Fibroblast of the aortic adventitia (primary cell): ENCODE data around the gene ZBTB32. TPM values are rescaled to one million over a fixed set of nuclear protein-coding genes. Genes with fewer than 3 reads are reported as not detected.
A peak's percentile ranks its signal among the peaks of the same experiment; 100 is the strongest.

Source experiments
- DNase-seq: peaks from one replicate; pipeline ENCODE4 v3.0.0-alpha.2; 2010; ENCODE audit warnings: low read depth
- H3K4me3 ChIP-seq: 2 replicates; pipeline ENCODE4 v1.5.1; 2011; ENCODE audit warnings: low read depth, mild to moderate bottlenecking, control low read depth, low read length, moderate library complexity
- total RNA-seq: library from RNA; depleted of rRNA; stranded (reverse); fragments of >200 nt; gene quantifications from 2 replicates; pipeline ENCODE4 v1.2.3, GENCODE V29; 2012; ENCODE audit warnings: low replicate concordance
- TF ChIP-seq, protein P1 (sequence below): IDR thresholded peaks from 2 replicates; pipeline ENCODE4 v1.5.1; 2011; ENCODE audit warnings: mild to moderate bottlenecking, low read length, control low read depth, inconsistent platforms; ENCODE audit not compliant: insufficient read depth

The ZBTB32 gene
- total RNA-seq, 1 donor = not detected

DNA sequence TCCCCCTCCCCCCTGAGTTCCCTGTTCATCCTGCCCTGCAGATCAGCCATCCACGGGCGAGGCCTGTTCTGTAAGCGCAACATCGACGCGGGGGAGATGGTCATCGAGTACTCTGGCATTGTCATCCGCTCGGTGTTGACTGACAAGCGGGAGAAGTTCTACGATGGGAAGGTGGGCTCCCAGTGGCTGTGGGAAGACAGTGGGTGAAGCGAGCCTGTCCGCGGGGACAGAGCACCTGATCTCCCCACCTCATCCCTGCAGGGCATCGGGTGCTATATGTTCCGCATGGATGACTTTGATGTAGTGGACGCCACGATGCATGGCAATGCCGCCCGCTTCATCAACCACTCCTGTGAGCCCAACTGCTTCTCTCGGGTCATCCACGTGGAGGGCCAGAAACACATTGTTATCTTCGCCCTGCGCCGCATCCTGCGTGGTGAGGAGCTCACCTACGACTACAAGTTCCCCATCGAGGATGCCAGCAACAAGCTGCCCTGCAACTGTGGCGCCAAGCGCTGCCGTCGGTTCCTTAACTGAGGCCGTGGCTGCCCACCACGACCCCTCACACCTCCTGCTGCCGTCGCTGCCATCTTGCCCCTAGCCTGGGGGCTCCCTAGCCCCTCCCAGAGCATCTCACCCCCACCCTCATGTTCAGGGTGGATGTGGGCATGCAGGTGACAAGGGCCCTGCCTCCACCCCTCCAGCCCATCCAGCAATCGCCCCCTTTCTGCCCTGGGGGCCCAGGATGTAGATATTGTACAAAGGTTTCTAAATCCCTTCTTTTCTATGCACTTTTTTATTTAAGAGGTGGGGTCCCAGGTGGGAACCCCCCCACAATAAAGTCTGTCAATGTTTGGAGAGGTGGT, 33.9 kb downstream of the ZBTB32 start:
- DNase-seq = no peak
- TF ChIP-seq, protein P1, sequence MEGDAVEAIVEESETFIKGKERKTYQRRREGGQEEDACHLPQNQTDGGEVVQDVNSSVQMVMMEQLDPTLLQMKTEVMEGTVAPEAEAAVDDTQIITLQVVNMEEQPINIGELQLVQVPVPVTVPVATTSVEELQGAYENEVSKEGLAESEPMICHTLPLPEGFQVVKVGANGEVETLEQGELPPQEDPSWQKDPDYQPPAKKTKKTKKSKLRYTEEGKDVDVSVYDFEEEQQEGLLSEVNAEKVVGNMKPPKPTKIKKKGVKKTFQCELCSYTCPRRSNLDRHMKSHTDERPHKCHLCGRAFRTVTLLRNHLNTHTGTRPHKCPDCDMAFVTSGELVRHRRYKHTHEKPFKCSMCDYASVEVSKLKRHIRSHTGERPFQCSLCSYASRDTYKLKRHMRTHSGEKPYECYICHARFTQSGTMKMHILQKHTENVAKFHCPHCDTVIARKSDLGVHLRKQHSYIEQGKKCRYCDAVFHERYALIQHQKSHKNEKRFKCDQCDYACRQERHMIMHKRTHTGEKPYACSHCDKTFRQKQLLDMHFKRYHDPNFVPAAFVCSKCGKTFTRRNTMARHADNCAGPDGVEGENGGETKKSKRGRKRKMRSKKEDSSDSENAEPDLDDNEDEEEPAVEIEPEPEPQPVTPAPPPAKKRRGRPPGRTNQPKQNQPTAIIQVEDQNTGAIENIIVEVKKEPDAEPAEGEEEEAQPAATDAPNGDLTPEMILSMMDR = no peak
- H3K4me3 ChIP-seq = no peak overlapping the region

- DNase-seq = no peak
- H3K4me3 ChIP-seq = no peak overlapping the region
- TF ChIP-seq, protein P1 = no peak
These were observed 34.5 kb downstream of the ZBTB32 start for GRCh38 chr19:35738887-35739229.

GRCh38 chr19:35739275-35740107, 35.1 kb downstream of the ZBTB32 start:
- TF ChIP-seq, protein P1 = no peak
- peak overlapping the region; percentile 71 for H3K4me3 ChIP-seq
- no peak for DNase-seq

DNA sequence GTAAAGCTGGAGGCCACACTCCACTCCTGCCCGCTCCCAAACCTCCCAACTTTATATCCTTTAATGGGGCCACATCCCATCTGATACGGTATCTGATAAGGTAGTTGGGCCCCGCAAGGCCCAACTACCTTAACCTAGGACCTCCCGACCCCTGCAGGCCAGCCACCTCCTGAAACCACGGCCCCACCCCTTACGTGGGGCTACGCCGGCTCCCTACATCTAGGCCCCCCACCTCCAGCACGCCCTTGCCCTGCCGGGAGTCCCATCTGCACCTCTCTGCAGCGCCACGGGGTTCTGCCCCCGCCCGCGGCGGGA, 35.7 kb downstream of the ZBTB32 start:
- peak overlapping the region; percentile 71 for H3K4me3 ChIP-seq
- TF ChIP-seq, protein P1 = no peak
- DNase-seq = no peak

DNA sequence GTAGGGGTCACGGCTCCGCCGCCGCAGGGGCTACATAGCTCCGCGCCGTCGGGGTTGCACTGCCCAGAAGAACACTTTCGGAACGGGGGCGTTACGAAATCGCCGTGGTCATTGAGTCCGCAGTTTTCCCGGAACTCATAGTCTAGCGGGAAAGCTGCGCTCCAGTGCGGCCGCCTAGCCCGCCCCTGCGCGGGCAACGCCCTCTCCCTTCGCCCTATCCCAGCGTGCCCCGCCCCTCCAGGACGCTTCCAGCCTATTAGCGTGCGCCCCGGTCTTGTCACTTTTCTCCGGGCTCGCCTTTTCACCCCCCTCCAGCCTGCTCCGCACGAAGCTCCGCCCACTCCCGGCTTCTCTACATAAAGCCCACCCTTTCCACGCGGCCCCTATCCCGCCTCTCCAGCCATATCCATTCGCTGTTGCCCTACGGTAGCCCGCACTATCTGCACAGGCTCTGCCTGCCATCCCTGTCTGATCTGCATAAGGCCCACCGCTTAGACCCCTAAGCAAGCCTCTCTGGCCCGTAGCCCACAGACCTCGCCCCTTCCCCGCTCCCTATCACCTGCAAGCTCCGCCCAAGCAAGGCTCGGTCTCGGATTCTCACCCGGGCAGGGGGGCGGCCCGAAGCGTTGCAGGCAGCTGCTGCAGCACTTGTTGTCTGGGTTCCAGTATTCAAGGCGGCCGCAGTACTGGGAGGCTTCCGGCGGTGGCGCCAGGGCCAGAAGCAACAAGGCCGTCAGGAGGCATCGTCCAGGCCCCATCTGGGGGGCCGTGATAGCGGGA, 36.3 kb downstream of the ZBTB32 start:
- H3K4me3 ChIP-seq = peak overlapping the region; percentile 71
- DNase-seq = peak; percentile 94
- TF ChIP-seq, protein P1 = peak; percentile 23

DNA sequence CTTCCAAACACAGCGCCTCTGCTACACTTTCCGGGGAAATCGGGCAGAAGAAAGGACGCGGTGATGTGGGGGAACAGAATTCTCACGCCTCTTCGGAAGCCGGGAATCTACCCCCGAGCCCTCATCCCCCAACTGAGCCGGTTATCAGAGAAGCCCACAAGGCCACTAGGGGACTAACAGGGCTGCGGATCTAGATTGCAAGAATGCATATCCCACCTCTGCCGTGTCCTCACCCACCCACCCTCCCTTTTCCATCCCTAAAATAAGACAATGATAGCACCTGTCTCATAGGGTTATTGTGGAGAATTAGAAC, 36.8 kb downstream of the ZBTB32 start:
- no peak for DNase-seq
- TF ChIP-seq, protein P1 = peak; percentile 0
- H3K4me3 ChIP-seq = peak overlapping the region; percentile 71
